ENCODE data around the gene CDH24.
A peak's percentile ranks its signal among the peaks of the same experiment; 100 is the strongest.

CDH24 gene

GRCh38 chr14:23060536-23061260 lies 3.4 kb upstream of the CDH24 start:
- peaks cover 67% of the 10 kb centered on the region for H3K36me3 ChIP-seq (ENCODE audit: control insufficient read depth, insufficient read depth, low read length)

DNA sequence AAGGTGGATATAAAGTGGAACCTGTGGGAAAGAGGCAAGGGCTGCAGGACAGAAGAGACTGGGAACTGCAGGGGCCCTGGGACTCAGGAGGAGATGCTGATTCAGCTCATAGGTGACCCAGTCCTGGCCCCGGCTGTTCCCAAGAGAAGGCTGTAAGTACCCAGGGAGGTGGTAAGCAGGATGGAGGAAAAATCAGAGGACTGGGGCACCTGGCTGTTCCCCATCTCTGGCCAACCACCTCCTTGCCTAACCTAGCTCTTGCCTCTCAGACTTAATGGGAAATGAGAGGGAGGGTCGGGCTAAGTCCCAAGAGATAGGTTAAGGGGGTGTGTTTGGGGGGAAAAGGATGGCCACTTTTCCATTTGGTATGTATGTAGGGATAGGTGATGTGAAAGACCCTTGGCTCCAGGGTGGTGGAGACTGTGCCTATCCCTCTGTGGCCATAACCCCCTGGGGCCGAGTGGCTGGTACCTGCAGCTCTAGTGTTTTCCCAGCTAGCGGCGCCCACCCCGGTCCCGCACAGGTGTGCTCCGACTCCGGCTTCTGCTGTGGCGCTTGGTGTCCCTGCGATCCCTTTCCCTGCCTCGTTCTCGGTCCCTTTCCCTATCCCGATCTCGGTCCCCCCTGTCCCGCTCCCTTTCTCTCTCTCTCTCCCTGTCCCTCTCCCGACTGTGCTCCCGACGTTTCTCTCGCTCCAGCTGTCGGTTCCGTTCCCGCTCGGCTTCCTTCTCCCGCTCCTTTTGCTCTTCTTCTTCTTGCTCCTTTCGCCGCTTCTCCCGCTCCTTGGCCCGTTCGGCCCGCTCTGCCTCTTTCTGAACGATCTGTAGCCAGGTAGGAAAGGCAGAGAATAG lies 1.6 kb upstream of the CDH24 start:
- Histone ChIP-seq H3K36me3 (ENCODE audit: control insufficient read depth, insufficient read depth, low read length) (peaks cover 50% of the 10 kb centered on the region), H3K27me3 (replicated peaks; ENCODE audit: control insufficient read depth, insufficient read depth, low read length, poor library complexity, severe bottlenecking) (no peaks in the 10 kb centered on the region), H3K4me1 (ENCODE audit: control insufficient read depth, insufficient read depth, low read length, poor library complexity, severe bottlenecking) (peaks cover 11% of the 10 kb centered on the region), H3K9me3 (ENCODE audit: control insufficient read depth, low read length) (no peaks in the 10 kb centered on the region), H3K27ac (ENCODE audit: insufficient read depth, low read length, poor library complexity, severe bottlenecking) (no peak overlapping the region), H3K4me3 (ENCODE audit: insufficient read depth, low read depth, low read length, poor library complexity, severe bottlenecking) (no peak overlapping the region)
- DNase-seq: no peak

More at GRCh38 chr14:23060536-23061260, 3.4 kb upstream of the CDH24 start:
- peaks cover 11% of the 10 kb centered on the region for H3K4me1 ChIP-seq (ENCODE audit: control insufficient read depth, insufficient read depth, low read length, poor library complexity, severe bottlenecking)
- no peak for DNase-seq
- no peak overlapping the region for H3K27ac ChIP-seq (ENCODE audit: insufficient read depth, low read length, poor library complexity, severe bottlenecking)
- no peaks in the 10 kb centered on the region for H3K27me3 ChIP-seq (replicated peaks; ENCODE audit: control insufficient read depth, insufficient read depth, low read length, poor library complexity, severe bottlenecking)
- no peaks in the 10 kb centered on the region for H3K9me3 ChIP-seq (ENCODE audit: control insufficient read depth, low read length)
- H3K4me3 ChIP-seq (ENCODE audit: insufficient read depth, low read depth, low read length, poor library complexity, severe bottlenecking): no peak overlapping the region

DNA sequence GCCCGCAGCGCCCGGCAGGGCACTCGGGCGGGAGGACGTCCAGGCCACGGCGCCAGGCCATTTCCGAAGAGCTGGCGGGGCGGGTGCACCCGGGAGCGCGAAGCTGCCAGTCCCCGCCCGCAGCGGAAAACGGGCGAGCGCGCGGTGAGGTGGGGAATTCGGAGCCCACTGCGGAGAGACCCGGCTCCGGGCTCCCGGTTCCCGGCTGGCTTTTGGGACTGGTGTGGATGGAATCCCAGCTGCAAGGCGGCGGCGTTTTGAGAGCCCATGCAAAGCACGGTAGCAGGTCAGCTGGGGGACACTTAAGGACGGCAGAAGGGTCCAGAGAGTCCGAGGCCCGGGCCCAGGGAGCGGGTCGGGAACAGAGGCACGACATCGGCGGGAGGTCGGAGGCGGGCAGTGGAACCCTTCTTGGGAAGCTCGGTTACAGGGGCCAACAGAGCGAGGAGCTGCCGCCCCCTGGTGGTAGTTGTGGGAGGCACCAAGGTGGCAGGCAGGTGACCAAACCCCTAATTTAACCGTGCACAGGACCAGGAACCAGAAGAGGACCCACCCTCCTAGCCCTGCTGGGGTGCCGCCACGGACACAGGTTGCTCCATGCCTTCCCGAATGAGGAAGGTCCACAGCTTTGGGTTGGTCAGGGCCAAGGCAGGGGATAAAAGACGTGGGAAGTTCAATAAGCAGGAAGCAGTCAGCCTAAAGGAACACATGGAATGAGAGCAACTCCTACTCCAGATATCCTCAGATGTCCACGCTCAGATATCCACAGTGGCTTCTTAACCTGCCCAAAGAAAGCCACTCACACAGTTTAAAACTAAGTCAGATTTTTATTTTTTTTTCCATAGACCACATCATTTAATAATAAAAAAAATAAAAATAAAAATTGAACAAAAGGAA lies 685 bp upstream of the CDH24 start:
- Histone ChIP-seq H3K4me3 (ENCODE audit: insufficient read depth, low read depth, low read length, poor library complexity, severe bottlenecking) (peak overlapping the region; percentile 83), H3K27ac (ENCODE audit: insufficient read depth, low read length, poor library complexity, severe bottlenecking) (no peak overlapping the region), H3K27me3 (replicated peaks; ENCODE audit: control insufficient read depth, insufficient read depth, low read length, poor library complexity, severe bottlenecking) (no peaks in the 10 kb centered on the region), H3K4me1 (ENCODE audit: control insufficient read depth, insufficient read depth, low read length, poor library complexity, severe bottlenecking) (peaks cover 11% of the 10 kb centered on the region), H3K36me3 (ENCODE audit: control insufficient read depth, insufficient read depth, low read length) (peaks cover 41% of the 10 kb centered on the region), H3K9me3 (ENCODE audit: control insufficient read depth, low read length) (no peaks in the 10 kb centered on the region)
- peak; percentile 69 to 78 (median 72) for DNase-seq

DNA sequence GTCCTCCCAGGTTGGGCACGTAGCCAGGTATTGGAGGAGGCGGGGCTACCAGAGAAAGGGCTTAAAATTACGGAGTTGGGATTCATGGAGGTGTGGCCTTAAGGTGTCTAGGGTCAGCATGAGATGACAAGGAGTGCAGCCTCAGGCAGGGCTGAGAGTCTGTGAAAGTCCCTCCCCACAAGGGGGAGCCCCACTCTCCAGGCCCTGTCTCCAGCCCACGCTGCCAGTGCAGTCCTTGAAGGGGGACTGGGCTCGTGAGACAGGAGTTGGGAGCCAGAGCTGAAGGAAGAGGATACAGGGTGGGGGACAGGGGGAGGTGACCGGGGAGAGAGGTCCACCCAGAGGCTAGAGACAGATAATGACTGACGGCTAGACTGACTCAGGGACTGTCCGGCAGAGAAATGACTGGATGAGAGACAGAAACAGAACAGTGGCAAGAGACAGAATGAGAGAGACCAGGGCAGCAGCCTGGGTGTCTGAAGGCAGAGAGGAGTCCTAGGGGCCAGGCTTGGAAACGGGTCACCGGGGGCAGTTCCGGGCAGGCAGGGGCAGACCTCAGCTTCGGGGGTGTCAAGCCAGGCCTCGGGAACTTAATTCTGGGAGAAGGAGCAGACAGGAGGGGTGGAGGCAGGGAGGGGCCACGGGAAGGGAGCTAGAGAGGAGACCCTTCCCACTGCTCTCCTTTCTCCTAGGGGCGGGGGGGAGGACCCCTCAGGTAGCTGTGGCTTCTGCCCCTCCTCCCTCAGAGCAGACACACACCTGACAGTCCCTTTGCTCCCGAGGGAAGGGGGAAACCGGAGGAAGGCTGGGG lies 970 bp downstream of the CDH24 start:
- Histone ChIP-seq H3K27ac (ENCODE audit: insufficient read depth, low read length, poor library complexity, severe bottlenecking) (no peak overlapping the region), H3K27me3 (replicated peaks; ENCODE audit: control insufficient read depth, insufficient read depth, low read length, poor library complexity, severe bottlenecking) (no peaks in the 10 kb centered on the region), H3K9me3 (ENCODE audit: control insufficient read depth, low read length) (no peaks in the 10 kb centered on the region), H3K4me1 (ENCODE audit: control insufficient read depth, insufficient read depth, low read length, poor library complexity, severe bottlenecking) (peaks cover 11% of the 10 kb centered on the region), H3K4me3 (ENCODE audit: insufficient read depth, low read depth, low read length, poor library complexity, severe bottlenecking) (peak overlapping the region; percentile 83), H3K36me3 (ENCODE audit: control insufficient read depth, insufficient read depth, low read length) (peaks cover 27% of the 10 kb centered on the region)
- DNase-seq: peak; percentile 36 to 54 (median 47)

DNA sequence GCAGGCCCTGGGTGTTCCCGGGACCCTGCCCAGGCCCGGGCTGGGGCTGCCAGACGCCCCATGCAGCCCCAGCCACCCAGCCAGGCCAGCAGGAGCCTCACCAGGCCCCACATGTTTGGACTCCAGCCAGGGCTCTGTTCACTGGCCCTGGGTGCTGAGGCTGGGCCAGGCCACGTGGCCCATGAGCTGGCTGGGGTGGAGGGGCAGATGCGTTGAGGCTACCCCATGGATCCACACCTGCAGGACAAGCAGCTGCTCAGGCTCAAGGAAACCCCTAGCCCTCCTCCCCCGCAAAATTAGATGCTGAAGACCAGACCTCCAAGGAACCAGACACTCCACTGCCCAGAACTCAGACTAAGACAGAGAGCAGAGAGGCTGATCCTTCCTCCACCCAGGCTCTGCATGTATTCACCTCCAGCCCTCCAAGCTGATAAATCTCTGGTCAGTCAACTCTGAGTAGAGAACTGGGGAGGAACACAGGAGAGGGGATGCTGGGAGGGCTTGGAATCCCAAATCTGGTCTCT lies 1.6 kb downstream of the CDH24 start:
- Histone ChIP-seq H3K27me3 (replicated peaks; ENCODE audit: control insufficient read depth, insufficient read depth, low read length, poor library complexity, severe bottlenecking) (no peaks in the 10 kb centered on the region), H3K36me3 (ENCODE audit: control insufficient read depth, insufficient read depth, low read length) (peaks cover 20% of the 10 kb centered on the region), H3K4me3 (ENCODE audit: insufficient read depth, low read depth, low read length, poor library complexity, severe bottlenecking) (no peak overlapping the region), H3K27ac (ENCODE audit: insufficient read depth, low read length, poor library complexity, severe bottlenecking) (no peak overlapping the region), H3K9me3 (ENCODE audit: control insufficient read depth, low read length) (no peaks in the 10 kb centered on the region), H3K4me1 (ENCODE audit: control insufficient read depth, insufficient read depth, low read length, poor library complexity, severe bottlenecking) (peaks cover 11% of the 10 kb centered on the region)
- DNase-seq: no peak

GRCh38 chr14:23055147-23055550 lies 2.2 kb downstream of the CDH24 start:
- Histone ChIP-seq H3K27ac (ENCODE audit: insufficient read depth, low read length, poor library complexity, severe bottlenecking) (no peak overlapping the region), H3K4me1 (ENCODE audit: control insufficient read depth, insufficient read depth, low read length, poor library complexity, severe bottlenecking) (peaks cover 11% of the 10 kb centered on the region), H3K36me3 (ENCODE audit: control insufficient read depth, insufficient read depth, low read length) (peaks cover 15% of the 10 kb centered on the region), H3K27me3 (replicated peaks; ENCODE audit: control insufficient read depth, insufficient read depth, low read length, poor library complexity, severe bottlenecking) (no peaks in the 10 kb centered on the region), H3K4me3 (ENCODE audit: insufficient read depth, low read depth, low read length, poor library complexity, severe bottlenecking) (no peak overlapping the region), H3K9me3 (ENCODE audit: control insufficient read depth, low read length) (no peaks in the 10 kb centered on the region)
- no peak for DNase-seq

DNA sequence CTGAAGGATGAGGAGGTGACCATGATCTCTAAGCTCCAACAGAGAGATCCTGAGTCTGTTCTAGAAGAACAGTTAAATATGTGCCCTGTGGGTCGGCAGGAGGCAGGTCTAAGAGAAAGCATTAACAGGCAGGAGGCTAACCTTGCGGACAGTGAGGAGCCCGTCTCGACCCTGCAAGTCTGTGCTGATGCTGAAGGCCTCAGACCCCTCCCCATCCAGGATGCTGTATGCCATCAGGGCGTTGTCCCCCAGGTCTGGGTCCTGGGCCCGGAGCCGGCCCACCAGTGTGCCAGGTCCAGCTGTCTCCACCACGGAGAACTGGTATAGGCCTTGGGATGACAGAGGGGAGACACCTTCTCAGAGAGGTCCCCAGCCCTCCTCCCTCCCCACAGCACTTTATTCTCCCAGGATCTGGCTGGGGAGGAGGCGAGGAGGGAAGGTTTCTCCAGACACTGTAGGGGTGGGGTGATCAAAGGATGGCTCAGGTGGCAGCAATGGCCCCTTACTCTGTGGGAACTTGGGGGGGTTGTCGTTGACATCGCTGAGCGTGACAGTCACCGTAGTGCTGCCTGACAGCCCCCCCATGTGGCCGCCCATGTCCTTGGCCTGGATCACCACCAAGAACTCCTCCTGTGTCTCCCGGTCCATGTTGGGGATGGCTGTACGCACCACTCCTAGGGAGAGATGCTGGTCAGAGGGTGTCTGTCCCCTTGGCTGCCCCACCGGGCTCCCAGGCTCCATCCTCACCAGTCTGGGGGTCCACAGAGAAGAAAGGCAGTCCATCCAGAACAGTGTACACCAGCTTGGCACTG lies 3.1 kb downstream of the CDH24 start:
- Histone ChIP-seq H3K9me3 (ENCODE audit: control insufficient read depth, low read length) (no peaks in the 10 kb centered on the region), H3K27ac (ENCODE audit: insufficient read depth, low read length, poor library complexity, severe bottlenecking) (no peak overlapping the region), H3K4me3 (ENCODE audit: insufficient read depth, low read depth, low read length, poor library complexity, severe bottlenecking) (no peak overlapping the region), H3K27me3 (replicated peaks; ENCODE audit: control insufficient read depth, insufficient read depth, low read length, poor library complexity, severe bottlenecking) (no peaks in the 10 kb centered on the region), H3K4me1 (ENCODE audit: control insufficient read depth, insufficient read depth, low read length, poor library complexity, severe bottlenecking) (peaks cover 11% of the 10 kb centered on the region), H3K36me3 (ENCODE audit: control insufficient read depth, insufficient read depth, low read length) (peaks cover 7% of the 10 kb centered on the region)
- DNase-seq: no peak

GRCh38 chr14:23053426-23053825 lies 3.9 kb downstream of the CDH24 start:
- DNase-seq: no peak
- no peaks in the 10 kb centered on the region for H3K9me3 ChIP-seq (ENCODE audit: control insufficient read depth, low read length)
- H3K4me1 ChIP-seq (ENCODE audit: control insufficient read depth, insufficient read depth, low read length, poor library complexity, severe bottlenecking): peaks cover 11% of the 10 kb centered on the region
- H3K36me3 ChIP-seq (ENCODE audit: control insufficient read depth, insufficient read depth, low read length): no peaks in the 10 kb centered on the region
- no peak overlapping the region for H3K4me3 ChIP-seq (ENCODE audit: insufficient read depth, low read depth, low read length, poor library complexity, severe bottlenecking)
- H3K27ac ChIP-seq (ENCODE audit: insufficient read depth, low read length, poor library complexity, severe bottlenecking): no peak overlapping the region
- H3K27me3 ChIP-seq (replicated peaks; ENCODE audit: control insufficient read depth, insufficient read depth, low read length, poor library complexity, severe bottlenecking): no peaks in the 10 kb centered on the region

All from effector memory CD4-positive, alpha-beta T cell (primary cell).